ENCODE results near the gene SBF2.
"Not testable (repeated sequence)": the region's sequence is repeated elsewhere in the genome, so short reads cannot be mapped to it uniquely, and the experiment has no call there.

The SBF2 gene

DNA sequence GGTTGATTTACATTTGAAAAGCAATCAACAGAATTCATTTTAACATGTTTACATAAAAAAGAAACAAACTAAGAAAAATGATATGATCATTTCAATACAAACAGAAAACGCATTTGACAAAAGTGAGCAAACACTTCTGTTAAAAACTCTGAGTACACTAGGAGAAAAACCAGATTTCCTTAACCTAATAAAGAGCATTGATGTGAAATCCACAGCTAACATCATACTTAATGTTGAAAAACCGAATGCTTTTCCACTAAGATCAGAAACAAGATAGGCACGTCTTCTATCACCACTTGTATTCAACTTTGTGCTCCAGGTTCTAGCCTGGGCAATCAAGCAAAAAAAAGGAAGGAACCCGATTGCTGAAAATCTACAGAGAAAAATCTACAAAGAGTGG, 227.6 kb downstream of the SBF2 start:
- no peak for DNase-seq (ENCODE audit: low read depth in 2 of 2)

DNA sequence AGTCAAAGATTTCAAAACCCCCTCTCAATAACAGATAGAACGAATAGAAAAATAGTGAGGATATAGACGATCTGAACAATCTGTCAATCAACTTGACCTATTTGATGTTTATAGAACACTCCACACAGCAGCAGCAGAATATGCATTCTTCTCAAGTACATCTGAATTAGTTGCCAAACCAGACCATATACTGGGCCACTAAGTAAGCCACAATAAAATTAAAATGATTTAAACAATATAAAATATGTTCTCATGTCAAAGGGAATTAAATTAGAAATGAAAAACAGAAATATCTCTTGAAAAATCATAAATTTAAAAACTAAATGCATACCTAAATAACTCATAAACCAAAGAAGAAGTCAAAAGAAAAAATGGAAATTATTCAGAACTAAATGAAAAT, 229.2 kb downstream of the SBF2 start:
- DNase-seq (ENCODE audit: low read depth in 2 of 2): no peak

DNA sequence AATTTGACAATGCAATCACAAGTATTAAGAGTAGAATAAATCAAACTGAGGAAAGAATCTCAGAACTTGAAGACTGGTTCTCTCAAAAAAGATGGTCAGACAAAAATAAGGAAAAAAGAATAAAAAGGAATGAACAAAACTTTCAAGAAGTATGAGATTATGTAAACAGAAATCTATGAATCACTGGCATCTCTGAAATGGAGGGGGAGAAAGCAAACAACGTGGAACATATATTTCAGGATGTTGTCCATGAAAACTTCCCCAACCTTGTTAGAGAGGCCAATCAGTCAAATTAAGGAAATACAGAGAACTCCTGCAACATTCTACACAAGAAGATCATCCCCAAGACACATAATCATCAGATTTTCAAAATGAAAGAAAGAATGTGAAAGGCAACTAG, 235.7 kb downstream of the SBF2 start:
- no peak for DNase-seq (ENCODE audit: low read depth in 2 of 2)

GRCh38 chr11:10051868-10052586, 242.0 kb downstream of the SBF2 start:
- no peak for DNase-seq (ENCODE audit: low read depth in 2 of 2)

- no peak for DNase-seq (ENCODE audit: low read depth in 2 of 2)
Measured at GRCh38 chr11:10050561-10050960, 243.5 kb downstream of the SBF2 start.

DNA sequence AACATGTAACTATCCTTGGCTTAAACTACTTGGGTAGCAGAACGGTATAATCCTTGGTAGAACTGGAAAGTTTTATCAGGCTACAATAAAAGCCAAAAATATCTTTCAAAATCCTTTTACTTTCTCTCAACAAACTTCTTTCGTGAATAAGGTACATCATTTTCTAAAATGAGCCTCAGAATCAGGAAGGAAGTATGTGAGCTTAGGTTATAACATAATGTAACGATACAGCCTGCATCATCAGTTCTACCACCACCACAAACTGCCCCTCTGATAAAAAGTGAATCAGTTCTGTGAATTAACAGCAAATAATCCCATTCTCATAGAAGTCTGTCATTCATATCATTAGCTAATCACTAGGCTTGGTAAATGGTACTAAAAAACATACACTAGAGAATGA, 244.3 kb downstream of the SBF2 start:
- DNase-seq (ENCODE audit: low read depth in 2 of 2): no peak

GRCh38 chr11:10048350-10048749, 245.7 kb downstream of the SBF2 start:
- DNase-seq (ENCODE audit: low read depth in 2 of 2): no peak

DNA sequence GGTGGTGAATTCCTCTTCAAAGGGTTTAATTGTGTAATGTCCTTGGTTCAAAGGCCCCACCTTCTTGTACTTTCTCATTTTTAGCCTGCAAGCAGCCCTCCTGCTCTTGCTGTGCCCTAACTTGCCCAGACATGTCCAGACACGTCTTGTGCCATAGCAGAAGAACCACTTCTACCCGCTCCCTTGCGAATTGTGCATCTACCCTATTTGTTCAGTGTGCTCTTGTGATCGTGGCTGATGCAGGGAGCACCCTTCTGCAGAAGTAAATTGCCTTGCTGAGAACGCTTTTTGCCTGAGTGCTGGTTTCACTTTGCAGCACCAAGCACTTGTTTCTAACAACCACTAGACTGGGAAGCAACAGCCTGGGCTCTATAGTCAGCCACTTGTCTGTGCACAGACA, 249.4 kb downstream of the SBF2 start:
- no peak for DNase-seq (ENCODE audit: low read depth in 2 of 2)

DNA sequence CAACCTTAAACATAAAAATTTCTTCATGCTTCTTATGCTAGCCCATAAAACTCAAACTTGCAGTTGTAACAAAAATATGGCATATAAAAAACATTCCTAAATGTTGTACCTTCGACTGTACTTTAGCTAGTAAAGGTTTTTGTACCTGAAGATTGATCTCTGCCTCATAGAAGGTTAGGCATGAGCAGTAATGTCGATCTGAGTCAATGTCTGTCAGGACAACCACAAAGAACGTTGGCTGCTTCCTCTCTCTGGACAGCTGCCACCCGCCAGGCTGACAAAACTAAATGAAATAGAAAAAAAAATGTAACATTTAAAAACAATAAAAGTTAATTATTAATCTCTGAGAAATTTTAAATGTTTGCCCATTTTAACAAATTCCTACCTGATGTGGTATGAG, 251.3 kb downstream of the SBF2 start:
- DNase-seq (ENCODE audit: low read depth in 2 of 2): no peak

GRCh38 chr11:10041748-10042446, 252.1 kb downstream of the SBF2 start:
- DNase-seq (ENCODE audit: low read depth in 2 of 2): no peak

GRCh38 chr11:10041332-10041731, 252.7 kb downstream of the SBF2 start:
- no peak for DNase-seq (ENCODE audit: low read depth in 2 of 2)

DNA sequence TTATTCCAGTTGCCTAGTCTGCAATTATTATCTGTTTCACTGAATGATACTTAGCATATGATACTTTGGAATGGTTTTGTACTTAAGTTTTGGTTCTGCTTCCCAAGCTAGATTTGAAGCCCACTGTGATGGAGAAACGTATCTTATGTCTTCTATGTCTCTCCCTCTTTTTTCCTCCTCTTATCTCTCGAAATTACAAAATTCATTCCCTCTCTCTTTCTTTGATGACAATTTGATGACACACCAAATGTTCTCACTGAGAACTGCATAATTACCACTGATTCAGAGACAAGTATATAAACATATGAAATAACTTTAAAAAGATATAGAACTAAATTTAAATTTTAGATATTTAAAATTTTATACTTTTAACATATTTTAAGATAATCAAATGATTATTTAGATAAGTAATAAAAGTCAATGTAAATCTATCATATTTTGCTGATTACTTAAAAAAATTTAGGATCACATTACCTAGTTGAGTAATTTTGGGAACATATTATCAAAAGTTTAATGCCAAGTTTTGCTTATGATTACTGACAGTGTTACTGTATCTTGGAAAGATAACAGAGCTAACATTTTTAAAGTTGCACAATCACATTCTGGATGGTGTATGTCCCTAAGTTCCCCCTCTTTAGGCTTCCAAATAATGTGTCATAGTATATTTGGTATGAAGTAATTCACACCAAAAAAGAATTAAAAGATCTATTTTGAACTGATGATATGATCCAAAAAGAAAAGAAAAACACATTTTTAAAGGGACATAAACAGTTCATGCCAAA, 255.3 kb downstream of the SBF2 start:
- DNase-seq (ENCODE audit: low read depth in 2 of 2): no peak

DNA sequence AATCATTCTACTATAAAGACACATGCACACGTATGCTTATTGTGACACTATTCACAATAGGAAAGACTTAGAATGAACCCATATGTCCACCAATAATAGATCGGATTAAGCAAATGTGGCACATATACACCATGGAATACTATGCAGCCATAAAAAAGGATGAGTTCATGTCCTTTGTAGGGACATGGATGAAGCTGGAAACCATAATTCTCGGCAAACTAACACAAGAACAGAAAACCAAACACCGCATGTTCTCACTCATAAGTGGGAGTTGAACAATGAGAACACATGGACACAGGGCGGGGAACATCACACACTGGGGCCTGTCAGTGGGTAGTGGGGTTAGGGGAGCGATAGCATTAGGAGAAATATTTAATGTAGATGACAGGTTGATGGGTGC, 258.1 kb downstream of the SBF2 start:
- DNase-seq (ENCODE audit: low read depth in 2 of 2): not testable (repeated sequence)

DNA sequence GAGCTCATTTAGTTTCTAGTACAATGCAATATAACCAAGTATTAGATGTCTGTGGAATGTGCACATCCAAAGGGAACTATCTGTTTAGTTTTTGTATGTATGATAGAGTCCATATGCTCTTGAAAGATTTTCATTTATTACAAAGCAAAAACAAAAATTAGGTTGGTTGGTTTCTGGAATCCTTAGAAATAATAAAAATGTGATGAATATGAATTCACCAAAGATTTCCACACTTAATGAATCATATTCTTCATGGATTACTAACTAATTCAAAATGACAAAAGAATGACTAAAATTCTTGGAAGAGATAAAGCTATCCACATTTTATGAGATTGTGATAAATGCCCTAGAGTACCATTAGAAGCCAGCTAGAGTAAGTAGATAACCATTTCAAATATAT, 261.1 kb downstream of the SBF2 start:
- no peak for DNase-seq (ENCODE audit: low read depth in 2 of 2)

DNA sequence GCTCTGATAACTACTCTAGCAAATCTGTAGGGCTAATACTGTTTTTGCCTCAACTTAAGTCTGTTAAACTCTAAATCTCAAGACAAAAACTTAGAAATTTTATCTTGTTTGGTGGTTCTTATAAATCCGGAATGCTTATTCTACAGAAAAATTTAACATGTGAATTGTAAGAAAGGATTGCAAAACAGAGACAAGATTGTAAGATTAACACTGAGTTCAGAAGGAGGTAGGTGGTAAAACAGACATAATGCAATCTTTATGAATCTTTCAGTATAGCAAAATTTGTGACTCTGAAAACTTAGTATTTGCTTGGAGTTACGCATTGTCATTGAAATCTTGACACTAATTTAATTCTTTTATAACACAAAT, 263.9 kb downstream of the SBF2 start:
- no peak for DNase-seq (ENCODE audit: low read depth in 2 of 2)

GRCh38 chr11:10029386-10030121, 264.5 kb downstream of the SBF2 start:
- DNase-seq (ENCODE audit: low read depth in 2 of 2): no peak

- no peak for DNase-seq (ENCODE audit: low read depth in 2 of 2)
Measured at GRCh38 chr11:10026514-10026913, 267.5 kb downstream of the SBF2 start.

GRCh38 chr11:10023212-10023611, 270.8 kb downstream of the SBF2 start:
- DNase-seq (ENCODE audit: low read depth in 2 of 2): no peak

- no peak for DNase-seq (ENCODE audit: low read depth in 2 of 2)
Measured at GRCh38 chr11:10022764-10023163, 271.3 kb downstream of the SBF2 start.

GRCh38 chr11:10021563-10021962, 272.5 kb downstream of the SBF2 start:
- no peak for DNase-seq (ENCODE audit: low read depth in 2 of 2)

- no peak for DNase-seq (ENCODE audit: low read depth in 2 of 2)
Measured at GRCh38 chr11:10019906-10020682, 273.9 kb downstream of the SBF2 start.

All from stimulated activated CD8-positive, alpha-beta memory T cell treated with anti-CD3 and anti-CD28 coated beads, Interleukin-15, amount 100 ng/mL, for 48 hours (primary cell).